Measurements from ENCODE around the gene CENPN.

Gene CENPN

DNA sequence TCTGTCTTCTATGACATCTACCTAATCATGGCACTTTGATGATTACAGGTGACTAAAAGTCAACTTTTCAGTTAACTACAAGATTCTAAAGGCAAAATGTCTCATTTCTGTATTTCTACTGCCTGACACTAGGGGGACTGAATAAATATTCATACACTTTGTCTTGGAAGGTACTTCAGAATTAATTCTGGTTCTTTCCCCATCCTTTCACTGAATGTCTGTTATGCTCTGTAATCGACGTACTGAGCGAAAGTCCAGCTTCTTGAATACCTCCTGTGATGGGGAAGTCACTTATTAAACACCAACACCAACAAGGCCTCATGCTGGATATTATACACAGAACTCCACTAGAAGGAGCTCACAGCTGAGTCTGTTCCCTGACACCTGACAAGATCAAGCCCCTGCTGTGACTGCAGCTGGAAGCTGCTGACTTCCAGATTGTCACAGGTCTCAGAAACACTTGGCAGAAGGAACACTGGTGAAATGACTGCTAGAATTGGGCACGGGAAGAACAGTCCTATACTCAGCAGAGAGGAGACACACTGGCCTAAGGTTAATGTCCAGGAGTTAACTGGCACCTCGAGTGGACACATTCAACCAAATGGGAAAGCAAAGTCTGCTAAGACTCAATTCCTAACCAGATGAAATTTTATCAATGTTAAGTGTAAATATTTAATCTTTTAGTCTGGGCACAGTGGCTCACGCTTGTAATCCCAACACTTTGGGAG, 32.2 kb upstream of the CENPN start:
- H3K4me3 ChIP-seq (ENCODE audit: low read depth, low read length) = no peak overlapping the region
- no peaks in the 10 kb centered on the region for H3K36me3 ChIP-seq
- no peak for TF ChIP-seq CTCF (IDR thresholded peaks at IDR 0.05; ENCODE audit: low read depth, low read length)
- no peaks in the 10 kb centered on the region for H3K9me3 ChIP-seq (ENCODE audit: severe bottlenecking)
- no peak overlapping the region for H3K27ac ChIP-seq
- DNase-seq = peak; percentile 8
- no peaks in the 10 kb centered on the region for H3K27me3 ChIP-seq (ENCODE audit: insufficient read depth, low read depth, severe bottlenecking)

DNA sequence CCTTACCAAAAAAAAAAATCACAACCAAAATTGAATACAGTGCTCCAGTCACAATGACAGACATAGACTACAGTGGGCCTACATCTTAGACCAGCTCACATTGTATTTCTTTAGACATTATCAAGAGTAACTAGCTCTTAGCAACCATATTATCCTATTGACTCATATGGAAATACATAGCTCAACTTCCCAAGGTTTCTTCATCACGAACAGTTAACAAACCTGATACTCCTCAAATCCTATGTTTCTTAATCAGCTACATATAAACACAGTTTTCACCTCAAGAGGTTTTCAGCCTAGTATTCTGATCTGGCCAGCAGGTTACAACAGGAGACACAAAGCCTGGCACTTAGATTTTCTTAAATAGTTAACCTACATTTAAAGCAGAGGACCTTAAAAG, 30.1 kb upstream of the CENPN start:
- Histone ChIP-seq H3K27me3 (ENCODE audit: insufficient read depth, low read depth, severe bottlenecking) (no peaks in the 10 kb centered on the region), H3K9me3 (ENCODE audit: severe bottlenecking) (no peaks in the 10 kb centered on the region), H3K36me3 (no peaks in the 10 kb centered on the region), H3K4me3 (ENCODE audit: low read depth, low read length) (no peak overlapping the region), H3K27ac (no peak overlapping the region)
- TF ChIP-seq CTCF (IDR thresholded peaks at IDR 0.05; ENCODE audit: low read depth, low read length) = no peak
- no peak for DNase-seq

DNA sequence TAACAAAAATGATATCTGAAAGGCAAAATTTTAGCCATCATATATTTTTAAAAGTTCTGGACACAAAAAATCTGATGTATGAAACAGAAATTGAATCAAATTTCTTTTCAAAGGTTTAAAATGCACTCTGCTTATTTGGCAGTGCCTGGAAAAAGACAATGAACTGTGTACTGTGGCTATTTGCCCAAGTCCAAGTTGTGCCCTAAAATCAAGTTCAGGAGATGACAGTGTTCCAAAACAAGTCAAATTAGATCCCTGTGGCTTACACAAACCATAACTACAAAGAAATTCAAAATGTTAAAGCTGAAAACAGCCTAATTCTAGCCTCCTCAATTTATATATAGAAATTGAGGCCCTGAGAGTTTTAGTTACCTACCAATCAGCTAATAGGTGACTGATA, 25.9 kb upstream of the CENPN start:
- DNase-seq = no peak
- TF ChIP-seq CTCF (IDR thresholded peaks at IDR 0.05; ENCODE audit: low read depth, low read length) = no peak
- Histone ChIP-seq H3K27me3 (ENCODE audit: insufficient read depth, low read depth, severe bottlenecking) (no peaks in the 10 kb centered on the region), H3K4me3 (ENCODE audit: low read depth, low read length) (no peak overlapping the region), H3K36me3 (no peaks in the 10 kb centered on the region), H3K9me3 (ENCODE audit: severe bottlenecking) (no peaks in the 10 kb centered on the region), H3K27ac (no peak overlapping the region)

GRCh38 chr16:80982646-80983045, 24.4 kb upstream of the CENPN start:
- no peak overlapping the region for H3K27ac ChIP-seq
- H3K4me3 ChIP-seq (ENCODE audit: low read depth, low read length) = no peak overlapping the region
- H3K9me3 ChIP-seq (ENCODE audit: severe bottlenecking) = no peaks in the 10 kb centered on the region
- H3K27me3 ChIP-seq (ENCODE audit: insufficient read depth, low read depth, severe bottlenecking) = no peaks in the 10 kb centered on the region
- DNase-seq = no peak
- no peaks in the 10 kb centered on the region for H3K36me3 ChIP-seq
- TF ChIP-seq CTCF (IDR thresholded peaks at IDR 0.05; ENCODE audit: low read depth, low read length) = no peak

- no peaks in the 10 kb centered on the region for H3K36me3 ChIP-seq
- H3K9me3 ChIP-seq (ENCODE audit: severe bottlenecking) = no peaks in the 10 kb centered on the region
- no peaks in the 10 kb centered on the region for H3K27me3 ChIP-seq (ENCODE audit: insufficient read depth, low read depth, severe bottlenecking)
- H3K27ac ChIP-seq = no peak overlapping the region
- DNase-seq = no peak
- TF ChIP-seq CTCF (IDR thresholded peaks at IDR 0.05; ENCODE audit: low read depth, low read length) = no peak
- H3K4me3 ChIP-seq (ENCODE audit: low read depth, low read length) = no peak overlapping the region
Measured at GRCh38 chr16:80984124-80984892, 22.7 kb upstream of the CENPN start.
